GM19239 (cell line): ENCODE measurements around the gene SCGB2A2.

Experiments
- DNase-seq: peaks from one replicate; pipeline ENCODE4 v3.0.0; 2011; ENCODE audit warnings: low spot score; ENCODE audit not compliant: insufficient read length
- FAIRE-seq: peaks from 2 replicates; lab custom pipeline; 2011; peaks lifted over from hg19 to GRCh38; lab: Jason Lieb, UNC

Gene SCGB2A2

GRCh38 chr11:62269654-62270278 is at the start of gene SCGB2A2:
TSS of gene SCGB2A2 (plus strand) at chr11:62270158. CDS start at chr11:62270217, 59 bp downstream.
- FAIRE-seq, result no peak
- DNase-seq, result no peak

- DNase-seq, result no peak
- FAIRE-seq, result no peak
These were observed 48.5 kb upstream of the SCGB2A2 start for GRCh38 chr11:62221498-62221897.

GRCh38 chr11:62223095-62223494 is 46.9 kb upstream of the SCGB2A2 start:
- DNase-seq, result no peak
- no peak for FAIRE-seq

GRCh38 chr11:62233730-62234129 is 36.2 kb upstream of the SCGB2A2 start:
- FAIRE-seq (no peak), DNase-seq (no peak)

- FAIRE-seq, result no peak
- no peak for DNase-seq
These were observed 33.8 kb upstream of the SCGB2A2 start for GRCh38 chr11:62236187-62236586.

- no peak for FAIRE-seq
- no peak for DNase-seq
These were observed 32.5 kb upstream of the SCGB2A2 start for GRCh38 chr11:62237499-62237898.

- FAIRE-seq (no peak), DNase-seq (no peak)
These were observed 31.8 kb upstream of the SCGB2A2 start for GRCh38 chr11:62238151-62238550.

- no peak for FAIRE-seq
These were observed 28.9 kb upstream of the SCGB2A2 start for GRCh38 chr11:62241095-62241494.

GRCh38 chr11:62242021-62242420 is 27.9 kb upstream of the SCGB2A2 start, which contains the start of gene SCGB1D2:
TSS of gene SCGB1D2 (plus strand) at chr11:62242239. CDS start at chr11:62242308, 69 bp downstream.
- no peak for FAIRE-seq

More at GRCh38 chr11:62241095-62241494, 28.9 kb upstream of the SCGB2A2 start:
- DNase-seq, result no peak

GRCh38 chr11:62245271-62245753 is 24.6 kb upstream of the SCGB2A2 start:
- FAIRE-seq (no peak), DNase-seq (no peak)

More at GRCh38 chr11:62242021-62242420, 27.9 kb upstream of the SCGB2A2 start, which contains the start of gene SCGB1D2:
- no peak for DNase-seq

GRCh38 chr11:62251698-62252097 is 18.3 kb upstream of the SCGB2A2 start:
- no peak for DNase-seq
- no peak for FAIRE-seq

GRCh38 chr11:62253999-62254542 is 15.9 kb upstream of the SCGB2A2 start:
- DNase-seq (no peak), FAIRE-seq (no peak)

GRCh38 chr11:62256281-62256680 is 13.7 kb upstream of the SCGB2A2 start:
- DNase-seq (no peak), FAIRE-seq (no peak)

- DNase-seq (no peak), FAIRE-seq (no peak)
These were observed 9.6 kb upstream of the SCGB2A2 start for GRCh38 chr11:62260261-62260953.

- FAIRE-seq (no peak), DNase-seq (no peak)
These were observed 6.0 kb upstream of the SCGB2A2 start for GRCh38 chr11:62264004-62264403.

GRCh38 chr11:62266558-62266957 is 3.4 kb upstream of the SCGB2A2 start:
- no peak for FAIRE-seq
- no peak for DNase-seq

GRCh38 chr11:62267050-62267449 is 2.9 kb upstream of the SCGB2A2 start:
- FAIRE-seq (no peak), DNase-seq (no peak)

GRCh38 chr11:62267576-62267975 is 2.4 kb upstream of the SCGB2A2 start:
- DNase-seq (no peak), FAIRE-seq (no peak)

GRCh38 chr11:62273284-62273683 is 3.3 kb downstream of the SCGB2A2 start:
- no peak for FAIRE-seq
- DNase-seq, result no peak

GRCh38 chr11:62273789-62274275 is 3.9 kb downstream of the SCGB2A2 start:
- DNase-seq (no peak), FAIRE-seq (no peak)

- DNase-seq (no peak), FAIRE-seq (no peak)
These were observed 10.5 kb downstream of the SCGB2A2 start for GRCh38 chr11:62280452-62280851.
